ENCODE data around the gene TEC. TPM values are rescaled to one million over a fixed set of nuclear protein-coding genes. Genes with fewer than 3 reads are reported as not detected.

The TEC gene
- polyA plus RNA-seq, 3 donors: 3.7 to 4.9 (median 4.0) TPM

DNA sequence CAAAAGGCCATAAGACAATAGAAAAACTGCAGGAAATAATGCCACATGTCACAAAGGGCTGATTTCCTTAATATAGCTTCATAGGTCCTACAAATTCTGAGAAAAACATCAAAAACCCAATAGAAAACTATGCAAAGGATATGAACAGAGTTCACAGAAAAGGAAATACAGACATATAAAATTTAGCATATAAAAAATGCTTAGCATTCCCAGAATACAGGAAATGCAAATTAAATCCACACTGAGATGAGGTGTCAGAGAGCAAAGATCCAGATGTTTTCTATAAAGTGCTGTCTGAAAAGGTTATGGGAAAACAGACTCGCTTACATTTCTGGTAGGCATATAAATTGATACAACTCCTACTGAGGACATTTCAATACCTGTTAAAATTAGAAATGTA, 169.4 kb downstream of the TEC start:
- no peak for DNase-seq (ENCODE audit: low read depth in 3 of 3, low spot score in 2 of 3)

DNA sequence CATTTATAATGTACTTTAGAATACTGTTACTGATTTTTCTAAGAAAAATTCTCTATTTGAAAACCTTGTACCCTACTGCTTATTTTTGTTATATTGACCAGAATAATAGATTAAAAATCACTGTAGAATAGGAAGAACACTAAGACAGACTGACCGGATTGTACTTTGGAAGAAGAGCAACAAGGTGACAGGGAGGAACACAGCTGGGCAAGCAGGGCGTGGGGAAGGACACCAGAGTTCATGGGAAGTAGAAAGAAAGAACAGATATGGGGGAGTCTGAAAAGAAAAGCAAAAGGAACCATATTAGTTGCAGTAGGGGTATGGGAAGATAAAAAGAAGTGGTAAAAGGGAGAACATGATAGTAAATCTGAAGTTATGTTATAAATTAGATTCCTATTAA, 174.2 kb downstream of the TEC start:
- DNase-seq (ENCODE audit: low read depth in 3 of 3, low spot score in 2 of 3): no peak

DNA sequence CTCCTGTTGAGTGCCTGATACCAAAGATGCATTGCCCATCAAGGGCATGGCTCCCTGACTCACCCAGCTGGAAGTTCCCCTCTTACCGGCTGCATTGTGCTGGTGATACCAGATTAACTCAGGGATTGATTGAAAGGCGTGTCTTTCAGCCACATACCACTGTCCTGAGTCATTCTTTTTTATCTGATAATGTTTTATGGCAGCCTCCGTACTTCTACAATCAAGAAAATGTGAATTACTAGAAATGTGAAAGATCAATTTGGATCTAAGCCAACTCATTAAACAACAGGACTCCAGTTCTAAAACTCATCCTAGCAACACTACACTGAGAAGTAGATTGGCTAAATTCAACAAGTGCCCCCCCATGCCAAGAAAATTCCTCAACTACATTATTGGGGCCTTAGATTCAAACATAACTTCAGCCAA, 175.6 kb downstream of the TEC start:
- DNase-seq (ENCODE audit: low read depth in 3 of 3, low spot score in 2 of 3): no peak

DNA sequence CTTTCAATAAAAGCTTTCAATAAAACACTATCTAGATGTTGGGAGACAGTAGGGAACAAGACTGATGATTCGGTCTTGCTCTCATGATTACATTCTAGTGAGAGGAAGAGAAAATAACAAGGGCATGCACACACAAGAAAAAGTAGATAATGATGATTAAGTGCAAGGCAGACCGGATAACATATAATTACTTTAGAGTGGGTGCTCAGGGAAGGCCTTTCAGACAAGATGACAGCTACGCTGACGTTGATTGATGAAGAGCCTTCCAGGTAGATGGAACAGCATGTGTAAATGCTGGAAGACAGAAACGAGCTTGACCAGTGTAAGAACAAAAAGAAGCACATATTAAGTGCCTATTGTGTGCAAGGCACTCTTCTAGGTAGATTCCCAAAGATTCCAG, 179.0 kb downstream of the TEC start:
- DNase-seq (ENCODE audit: low read depth in 3 of 3, low spot score in 2 of 3): no peak

DNA sequence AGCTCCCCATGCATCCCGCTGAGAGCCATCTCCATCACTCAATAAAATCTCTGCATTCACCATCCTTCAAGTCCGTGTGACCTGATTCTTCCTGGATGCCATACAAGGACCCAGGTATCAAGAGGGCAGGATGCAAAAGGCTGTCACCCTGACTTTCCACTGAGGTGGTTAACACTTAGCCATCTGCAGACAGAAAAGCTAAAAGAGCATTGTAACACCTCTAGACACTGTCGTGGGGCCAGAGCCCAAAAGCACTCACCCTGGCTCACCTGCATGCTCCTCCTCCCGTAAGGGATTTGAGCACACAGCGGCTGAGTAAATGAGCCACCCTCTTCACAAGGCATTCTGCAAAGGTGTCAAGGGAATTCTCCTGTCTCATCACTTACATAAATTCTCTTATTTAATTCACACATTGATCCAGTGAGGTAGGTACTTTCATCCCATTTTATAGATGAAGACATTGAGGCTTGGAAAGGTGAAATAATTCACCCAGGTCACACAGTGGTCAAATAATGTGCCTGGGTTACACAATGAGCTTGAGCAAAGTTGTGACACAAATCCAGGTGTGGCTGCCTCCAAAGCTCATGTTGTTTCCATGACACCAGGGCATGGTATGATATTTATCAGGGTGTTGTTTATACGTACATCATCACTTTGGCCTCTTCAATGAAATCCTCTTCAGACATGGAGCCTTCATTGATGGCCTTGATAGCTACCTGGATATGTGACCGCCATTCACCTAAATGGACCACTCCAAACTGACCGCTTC, 183.6 kb downstream of the TEC start:
- DNase-seq (ENCODE audit: low read depth in 3 of 3, low spot score in 2 of 3): no peak

Other genes starting within 250 kb of the TEC start
- 1 to 10 TPM; 1.0 to 2.0 (median 1.8) TPM for gene TXK, start 135.6 kb downstream of the TEC start, polyA plus RNA-seq (ENCODE audit: insufficient read length in 3 of 3)
- gene SLAIN2, start 71.7 kb upstream of the TEC start, polyA plus RNA-seq (ENCODE audit: insufficient read length in 3 of 3): 10 to 100 TPM; 69.2 to 73.8 (median 70.7) TPM
- under 1 TPM; 0.14 to 0.22 (median 0.18) TPM for gene SLC10A4, start 213.5 kb upstream of the TEC start, polyA plus RNA-seq (ENCODE audit: insufficient read length in 3 of 3)
- not detected for gene ZAR1, start 220.4 kb upstream of the TEC start, polyA plus RNA-seq (ENCODE audit: insufficient read length in 3 of 3)

Data from right renal cortex interstitium (tissue), 3 donors.